ENCODE data around the gene TNFRSF8. TPM values are rescaled to one million over a fixed set of nuclear protein-coding genes. Genes with fewer than 3 reads are reported as not detected.

The TNFRSF8 gene
- total RNA-seq, 1 donor from 2014 or later: not detected

DNA sequence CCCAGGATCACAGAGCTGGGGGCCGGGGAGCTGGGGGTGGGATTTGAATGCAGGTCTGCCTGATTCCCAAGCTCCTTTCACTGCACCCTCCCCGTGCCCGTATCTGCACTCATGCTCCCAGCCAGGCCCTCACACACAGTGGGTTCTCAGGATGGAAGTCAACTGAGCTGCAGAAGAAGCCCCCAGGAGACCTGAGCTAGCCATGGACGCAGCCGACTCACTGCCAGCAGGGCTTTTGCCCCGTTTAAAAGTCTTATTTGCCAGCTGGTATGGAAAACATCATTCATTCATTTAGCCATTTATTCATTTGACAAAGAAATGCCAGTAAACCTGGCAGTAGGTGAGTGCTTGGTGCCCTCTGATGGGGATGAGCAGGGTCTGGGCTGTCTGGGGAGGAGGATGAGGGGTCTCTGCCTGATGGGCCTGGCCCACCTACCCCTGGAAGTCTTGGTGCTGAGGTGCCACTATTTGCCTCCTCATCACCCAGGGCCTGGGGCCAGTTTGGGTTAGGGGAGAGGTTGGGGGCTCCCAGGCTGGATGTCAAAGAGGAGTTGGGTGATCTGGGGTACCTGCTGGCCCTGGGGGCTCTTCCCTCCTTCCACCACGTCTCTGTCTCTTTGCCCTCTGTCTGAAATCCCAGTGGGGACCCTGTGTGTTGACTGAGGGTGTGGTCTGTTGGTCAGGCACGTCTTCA is 106.5 kb downstream of the TNFRSF8 start:
- no peaks in the 10 kb centered on the region for H3K9me3 Mint-ChIP-seq
- TF ChIP-seq CTCF (conservative IDR thresholded peaks at IDR 0.05): no peak
- H3K27me3 Mint-ChIP-seq (ENCODE audit: low read depth): peaks cover 19% of the 10 kb centered on the region
- H3K27ac Mint-ChIP-seq (ENCODE audit: unreplicated experiment): no peak overlapping the region
- H3K4me1 Mint-ChIP-seq: peaks cover 34% of the 10 kb centered on the region
- H3K4me3 Mint-ChIP-seq: no peak overlapping the region
- H3K36me3 Mint-ChIP-seq (ENCODE audit: low read depth): no peaks in the 10 kb centered on the region
- DNase-seq (ENCODE audit: low read depth, low spot score): no peak

DNA sequence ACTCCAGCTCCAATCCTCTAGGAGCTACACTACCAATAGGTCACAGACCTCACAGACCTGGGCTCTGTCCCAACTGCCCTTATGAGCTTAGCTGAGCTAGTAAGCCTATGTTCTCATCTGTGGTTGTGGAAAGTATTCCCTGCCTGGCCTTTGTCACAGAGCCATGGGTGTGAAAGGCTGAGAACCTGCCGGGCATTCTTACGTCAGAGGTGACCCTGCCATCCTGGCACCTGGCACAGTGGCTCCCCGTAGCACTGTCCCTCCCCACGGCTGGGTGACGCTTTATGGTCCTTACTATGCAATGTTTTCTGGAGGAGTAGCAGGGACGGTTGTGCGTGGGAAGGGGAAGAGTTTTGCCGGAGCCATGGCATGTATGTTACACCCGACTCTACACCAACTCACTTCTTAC is 107.2 kb downstream of the TNFRSF8 start:
- DNase-seq (ENCODE audit: low read depth, low spot score): no peak
- H3K27me3 Mint-ChIP-seq (ENCODE audit: low read depth): peaks cover 19% of the 10 kb centered on the region
- peaks cover 41% of the 10 kb centered on the region for H3K4me1 Mint-ChIP-seq
- TF ChIP-seq CTCF (conservative IDR thresholded peaks at IDR 0.05): no peak
- H3K9me3 Mint-ChIP-seq: no peaks in the 10 kb centered on the region
- no peaks in the 10 kb centered on the region for H3K36me3 Mint-ChIP-seq (ENCODE audit: low read depth)
- no peak overlapping the region for H3K4me3 Mint-ChIP-seq
- H3K27ac Mint-ChIP-seq (ENCODE audit: unreplicated experiment): peak overlapping the region; percentile 91

DNA sequence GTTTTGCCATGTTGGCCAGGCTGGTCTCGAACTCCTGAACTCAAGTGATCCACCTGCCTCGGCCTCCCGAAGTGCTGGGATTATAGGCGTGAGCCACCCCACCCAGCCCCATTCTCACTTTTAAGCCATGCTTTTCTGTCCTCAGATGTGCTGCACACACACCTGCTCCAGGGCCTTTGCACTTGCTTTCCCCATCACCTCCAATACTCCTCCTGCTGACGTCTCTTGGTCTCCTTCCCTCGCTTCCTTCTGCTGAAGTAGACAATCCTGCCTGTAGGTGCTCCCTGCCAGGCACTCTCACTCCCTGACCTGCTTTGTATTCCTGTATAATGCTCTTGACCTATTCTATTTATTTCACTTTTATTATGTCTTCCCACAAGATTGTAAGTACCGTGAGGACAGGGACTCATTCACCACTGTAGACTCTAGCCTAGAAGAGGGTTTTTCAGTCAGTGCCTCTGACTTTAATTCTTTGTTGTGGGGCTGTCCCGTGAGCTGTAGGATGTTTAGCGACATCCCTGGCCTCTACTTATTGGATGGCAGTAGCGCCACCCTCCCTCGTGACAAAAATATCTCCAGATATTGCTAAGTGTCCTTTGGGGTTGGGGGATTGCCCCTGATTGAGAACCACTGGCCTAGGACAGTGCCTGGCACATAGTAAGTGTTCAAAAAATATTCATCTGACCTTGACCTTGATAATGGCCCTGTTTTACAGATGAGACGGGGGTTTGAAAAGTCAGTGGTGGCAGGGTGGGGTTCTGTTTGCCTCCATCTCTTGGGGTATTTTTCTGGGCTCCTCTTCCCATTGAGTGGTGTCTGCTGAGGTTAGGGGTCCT is 108.3 kb downstream of the TNFRSF8 start:
- Mint-ChIP-seq H3K4me3 (no peak overlapping the region), H3K27me3 (ENCODE audit: low read depth) (peaks cover 15% of the 10 kb centered on the region), H3K27ac (ENCODE audit: unreplicated experiment) (no peak overlapping the region), H3K4me1 (peaks cover 48% of the 10 kb centered on the region), H3K9me3 (no peaks in the 10 kb centered on the region), H3K36me3 (ENCODE audit: low read depth) (no peaks in the 10 kb centered on the region)
- DNase-seq (ENCODE audit: low read depth, low spot score): no peak
- TF ChIP-seq CTCF (conservative IDR thresholded peaks at IDR 0.05): no peak

GRCh38 chr1:12172042-12172851 is 109.1 kb downstream of the TNFRSF8 start:
- no peaks in the 10 kb centered on the region for H3K36me3 Mint-ChIP-seq (ENCODE audit: low read depth)
- H3K4me3 Mint-ChIP-seq: no peak overlapping the region
- DNase-seq (ENCODE audit: low read depth, low spot score): no peak
- TF ChIP-seq CTCF (conservative IDR thresholded peaks at IDR 0.05): no peak
- H3K9me3 Mint-ChIP-seq: no peaks in the 10 kb centered on the region
- no peak overlapping the region for H3K27ac Mint-ChIP-seq (ENCODE audit: unreplicated experiment)
- peaks cover 13% of the 10 kb centered on the region for H3K27me3 Mint-ChIP-seq (ENCODE audit: low read depth)
- H3K4me1 Mint-ChIP-seq: peaks cover 50% of the 10 kb centered on the region

GRCh38 chr1:12173041-12173509 is 110.0 kb downstream of the TNFRSF8 start:
- H3K4me3 Mint-ChIP-seq: no peak overlapping the region
- TF ChIP-seq CTCF (conservative IDR thresholded peaks at IDR 0.05): no peak
- peaks cover 51% of the 10 kb centered on the region for H3K4me1 Mint-ChIP-seq
- DNase-seq (ENCODE audit: low read depth, low spot score): no peak
- H3K9me3 Mint-ChIP-seq: no peaks in the 10 kb centered on the region
- no peaks in the 10 kb centered on the region for H3K36me3 Mint-ChIP-seq (ENCODE audit: low read depth)
- peaks cover 6% of the 10 kb centered on the region for H3K27me3 Mint-ChIP-seq (ENCODE audit: low read depth)
- H3K27ac Mint-ChIP-seq (ENCODE audit: unreplicated experiment): no peak overlapping the region
